OCI-LY3 (cell line): ENCODE measurements around the gene FANK1.

Experiments
- H2AFZ ChIP-seq: fragments of 200-600, 300-600 bp; shearing (Covaris generic); 2 replicates; pipeline ENCODE4 v1.6.0; 2014; ENCODE audit warnings: antibody characterized with exemption, low read depth, low read length
- H3K27ac ChIP-seq: fragments of 200-600, 300-600 bp; sonication (generic); 2 replicates; pipeline ENCODE4 v1.5.1; 2014; ENCODE audit warnings: mild to moderate bottlenecking, low read length, moderate library complexity, mixed read lengths
- H3K27me3 ChIP-seq: fragments of 200-600, 300-600 bp; sonication (generic); 2 replicates; pipeline ENCODE4 v1.6.1; 2014; ENCODE audit warnings: low read depth, low read length, mixed read lengths
- H3K36me3 ChIP-seq: fragments of 200-600, 300-600 bp; sonication (generic); replicated peaks from 2 replicates; pipeline ENCODE3; 2014; ENCODE audit warnings: low read depth, low read length, mixed read lengths
- H3K4me1 ChIP-seq: fragments of 300-600, 200-600 bp; sonication (generic); 2 replicates; pipeline ENCODE4 v1.6.1; 2014; ENCODE audit warnings: low read length, mixed read lengths
- H3K4me2 ChIP-seq: fragments of 200-600, 300-600 bp; sonication (generic); 2 replicates; pipeline ENCODE4 v1.6.1; 2014; ENCODE audit warnings: low read length, mixed read lengths
- H3K4me3 ChIP-seq: fragments of 300-600, 200-600 bp; sonication (generic); 2 replicates; pipeline ENCODE4 v1.5.1; 2014; ENCODE audit warnings: antibody characterized with exemption, mild to moderate bottlenecking, low read length, moderate library complexity
- H3K79me2 ChIP-seq: fragments of 300-600, 200-600 bp; shearing (Covaris generic); 2 replicates; pipeline ENCODE4 v1.6.1; 2014; ENCODE audit warnings: mild to moderate bottlenecking, low read length, mixed read lengths
- H3K9ac ChIP-seq: fragments of 300-600, 200-600 bp; shearing (Covaris generic); 2 replicates; pipeline ENCODE4 v1.6.0; 2014; ENCODE audit warnings: mild to moderate bottlenecking, low read length, moderate library complexity
- H3K9me3 ChIP-seq: fragments of 200-600, 300-600 bp; shearing (Covaris generic); 2 replicates; pipeline ENCODE4 v1.6.1; 2014; ENCODE audit warnings: low read length, mixed read lengths; ENCODE audit not compliant: insufficient read depth
- H4K20me1 ChIP-seq: fragments of 200-600, 300-600 bp; sonication (generic); 2 replicates; pipeline ENCODE4 v1.6.1; 2016; ENCODE audit warnings: low read length, mixed read lengths; ENCODE audit not compliant: insufficient read depth
- CTCF ChIP-seq: fragments of 200-600, 300-600 bp; sonication (generic); IDR thresholded peaks from 2 replicates; pipeline ENCODE4 v1.5.1; 2014; ENCODE audit warnings: antibody characterized with exemption, low read length, low read depth
- EZH2phosphoT487 ChIP-seq: fragments of 200-600 bp; shearing (Covaris generic); IDR thresholded peaks from 2 replicates; pipeline ENCODE4 v1.6.1; 2018; ENCODE audit warnings: antibody characterized with exemption, mixed run types, low read depth

Gene FANK1

GRCh38 chr10:125929618-125930017, 33.3 kb downstream of the FANK1 start:
- TF ChIP-seq EZH2phosphoT487: no peak
- TF ChIP-seq CTCF: no peak
- H3K27ac ChIP-seq: no peak overlapping the region
- H2AFZ ChIP-seq: no peak overlapping the region

GRCh38 chr10:125933693-125934092, 37.3 kb downstream of the FANK1 start:
- H3K4me1 ChIP-seq: no peaks in the 10 kb centered on the region

More at GRCh38 chr10:125929618-125930017, 33.3 kb downstream of the FANK1 start:
- no peak overlapping the region for H3K4me2 ChIP-seq
- H3K36me3 ChIP-seq: no peaks in the 10 kb centered on the region
- no peaks in the 10 kb centered on the region for H3K79me2 ChIP-seq
- no peaks in the 10 kb centered on the region for H4K20me1 ChIP-seq
- no peaks in the 10 kb centered on the region for H3K4me1 ChIP-seq
- H3K9ac ChIP-seq: no peak overlapping the region
- H3K4me3 ChIP-seq: no peak overlapping the region
- no peaks in the 10 kb centered on the region for H3K9me3 ChIP-seq
- H3K27me3 ChIP-seq: no peaks in the 10 kb centered on the region

GRCh38 chr10:125936331-125936730, 40.0 kb downstream of the FANK1 start:
- Histone ChIP-seq H3K4me3 (no peak overlapping the region), H3K4me2 (no peak overlapping the region), H3K4me1 (no peaks in the 10 kb centered on the region), H3K36me3 (no peaks in the 10 kb centered on the region), H3K27ac (no peak overlapping the region), H3K79me2 (no peaks in the 10 kb centered on the region), H3K27me3 (no peaks in the 10 kb centered on the region), H3K9ac (no peak overlapping the region), H4K20me1 (no peaks in the 10 kb centered on the region), H2AFZ (no peak overlapping the region), H3K9me3 (no peaks in the 10 kb centered on the region)
- no peak for TF ChIP-seq CTCF
- no peak for TF ChIP-seq EZH2phosphoT487

More at GRCh38 chr10:125933693-125934092, 37.3 kb downstream of the FANK1 start:
- Histone ChIP-seq H3K36me3 (no peaks in the 10 kb centered on the region), H3K9ac (no peak overlapping the region), H3K4me2 (no peak overlapping the region), H3K27ac (no peak overlapping the region), H3K4me3 (no peak overlapping the region), H3K79me2 (no peaks in the 10 kb centered on the region), H3K27me3 (no peaks in the 10 kb centered on the region), H2AFZ (no peak overlapping the region), H4K20me1 (no peaks in the 10 kb centered on the region), H3K9me3 (no peaks in the 10 kb centered on the region)
- TF ChIP-seq EZH2phosphoT487 (no peak), CTCF (no peak)

- no peaks in the 10 kb centered on the region for H3K4me1 ChIP-seq
- no peaks in the 10 kb centered on the region for H3K9me3 ChIP-seq
- H3K4me3 ChIP-seq: no peak overlapping the region
- H3K36me3 ChIP-seq: no peaks in the 10 kb centered on the region
- TF ChIP-seq EZH2phosphoT487 (no peak), CTCF (no peak)
- no peak overlapping the region for H3K27ac ChIP-seq
- no peak overlapping the region for H2AFZ ChIP-seq
- H3K9ac ChIP-seq: no peak overlapping the region
- no peaks in the 10 kb centered on the region for H3K79me2 ChIP-seq
- no peaks in the 10 kb centered on the region for H4K20me1 ChIP-seq
- no peaks in the 10 kb centered on the region for H3K27me3 ChIP-seq
- no peak overlapping the region for H3K4me2 ChIP-seq
These were observed 44.2 kb downstream of the FANK1 start for GRCh38 chr10:125940515-125940914.
